ENCODE data around the gene KCNQ5. TPM values are rescaled to one million over a fixed set of nuclear protein-coding genes. Genes with fewer than 3 reads are reported as not detected.

KCNQ5 gene
- total RNA-seq, 1 donor from 2014 or later, result 3.9 TPM

DNA sequence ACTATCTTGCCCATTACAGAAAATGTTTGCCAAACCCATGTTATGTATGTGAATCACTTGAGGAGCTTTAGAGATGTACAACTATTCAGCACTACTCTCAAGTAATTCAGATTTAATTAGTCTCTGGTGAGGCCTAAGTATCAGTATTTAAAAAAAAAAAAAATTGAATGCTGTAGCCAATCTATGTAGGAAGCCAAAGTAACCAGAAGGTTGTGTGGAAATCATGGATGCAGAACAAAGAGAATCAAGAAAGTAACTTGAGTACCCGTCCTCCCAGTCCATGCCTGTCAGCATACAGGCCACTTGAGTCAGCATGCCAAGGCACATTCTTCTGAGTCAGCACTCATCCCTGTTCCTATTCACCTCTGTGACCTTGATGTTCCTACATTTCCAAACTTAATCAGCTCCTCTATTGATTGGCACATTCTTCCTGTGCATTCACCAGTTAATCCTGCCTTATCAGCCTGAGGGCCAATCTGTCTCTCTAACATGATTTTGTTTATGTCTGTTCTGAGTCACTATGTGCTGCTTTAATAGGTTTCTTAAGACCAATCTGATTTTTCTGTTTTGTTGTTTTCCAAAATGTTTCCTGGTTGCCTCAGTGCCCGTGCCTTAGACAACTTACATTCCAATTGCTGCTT lies 165.6 kb downstream of the KCNQ5 start:
- no peak for DNase-seq (ENCODE audit: extremely low spot score in 2 of 2)
- Histone ChIP-seq H3K27me3 (no peaks in the 10 kb centered on the region), H3K4me3 (no peak overlapping the region), H3K4me1 (no peaks in the 10 kb centered on the region), H3K36me3 (no peaks in the 10 kb centered on the region), H3K27ac (no peak overlapping the region), H3K9me3 (no peaks in the 10 kb centered on the region)
- intact Hi-C loops (cut with DNase I), result no loop called here
- peak in 1 of 2 donors; percentile 60 for TF ChIP-seq POLR2AphosphoS5 (IDR thresholded peaks at IDR 0.05; ENCODE audit: insufficient read depth in 1 of 2, low read depth in 1 of 2)
- TF ChIP-seq, protein P1, sequence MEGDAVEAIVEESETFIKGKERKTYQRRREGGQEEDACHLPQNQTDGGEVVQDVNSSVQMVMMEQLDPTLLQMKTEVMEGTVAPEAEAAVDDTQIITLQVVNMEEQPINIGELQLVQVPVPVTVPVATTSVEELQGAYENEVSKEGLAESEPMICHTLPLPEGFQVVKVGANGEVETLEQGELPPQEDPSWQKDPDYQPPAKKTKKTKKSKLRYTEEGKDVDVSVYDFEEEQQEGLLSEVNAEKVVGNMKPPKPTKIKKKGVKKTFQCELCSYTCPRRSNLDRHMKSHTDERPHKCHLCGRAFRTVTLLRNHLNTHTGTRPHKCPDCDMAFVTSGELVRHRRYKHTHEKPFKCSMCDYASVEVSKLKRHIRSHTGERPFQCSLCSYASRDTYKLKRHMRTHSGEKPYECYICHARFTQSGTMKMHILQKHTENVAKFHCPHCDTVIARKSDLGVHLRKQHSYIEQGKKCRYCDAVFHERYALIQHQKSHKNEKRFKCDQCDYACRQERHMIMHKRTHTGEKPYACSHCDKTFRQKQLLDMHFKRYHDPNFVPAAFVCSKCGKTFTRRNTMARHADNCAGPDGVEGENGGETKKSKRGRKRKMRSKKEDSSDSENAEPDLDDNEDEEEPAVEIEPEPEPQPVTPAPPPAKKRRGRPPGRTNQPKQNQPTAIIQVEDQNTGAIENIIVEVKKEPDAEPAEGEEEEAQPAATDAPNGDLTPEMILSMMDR (IDR thresholded peaks at IDR 0.05), result no peak

DNA sequence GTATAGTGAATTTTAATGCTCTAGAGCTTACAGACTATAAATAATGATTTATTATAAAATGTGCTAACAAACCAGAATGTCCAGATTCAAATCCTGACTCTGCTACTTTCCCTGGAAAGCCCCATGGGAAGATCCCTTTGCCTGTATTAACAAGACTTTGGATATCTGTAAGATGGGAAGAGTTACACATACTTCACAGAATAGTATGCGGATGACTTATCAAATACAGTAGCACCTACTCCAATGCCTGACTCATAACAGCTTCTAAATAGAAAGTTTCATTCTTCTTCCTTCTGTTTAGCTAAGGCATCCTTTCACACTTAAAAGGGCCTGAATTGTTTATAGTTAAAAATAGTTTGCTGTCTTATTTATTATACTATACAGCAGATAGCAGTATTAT lies 166.3 kb downstream of the KCNQ5 start:
- H3K9me3 ChIP-seq, result no peaks in the 10 kb centered on the region
- H3K36me3 ChIP-seq, result no peaks in the 10 kb centered on the region
- no peaks in the 10 kb centered on the region for H3K4me1 ChIP-seq
- no peak overlapping the region for H3K4me3 ChIP-seq
- H3K27me3 ChIP-seq, result no peaks in the 10 kb centered on the region
- TF ChIP-seq POLR2A (IDR thresholded peaks at IDR 0.05), result no peak
- TF ChIP-seq POLR2AphosphoS5 (IDR thresholded peaks at IDR 0.05; ENCODE audit: insufficient read depth in 1 of 2, low read depth in 1 of 2), result no peak
- TF ChIP-seq, protein P1 (IDR thresholded peaks at IDR 0.05), result no peak
- intact Hi-C loops (cut with DNase I), result no loop called here
- no peak for DNase-seq (ENCODE audit: extremely low spot score in 2 of 2)
- H3K27ac ChIP-seq, result no peak overlapping the region

DNA sequence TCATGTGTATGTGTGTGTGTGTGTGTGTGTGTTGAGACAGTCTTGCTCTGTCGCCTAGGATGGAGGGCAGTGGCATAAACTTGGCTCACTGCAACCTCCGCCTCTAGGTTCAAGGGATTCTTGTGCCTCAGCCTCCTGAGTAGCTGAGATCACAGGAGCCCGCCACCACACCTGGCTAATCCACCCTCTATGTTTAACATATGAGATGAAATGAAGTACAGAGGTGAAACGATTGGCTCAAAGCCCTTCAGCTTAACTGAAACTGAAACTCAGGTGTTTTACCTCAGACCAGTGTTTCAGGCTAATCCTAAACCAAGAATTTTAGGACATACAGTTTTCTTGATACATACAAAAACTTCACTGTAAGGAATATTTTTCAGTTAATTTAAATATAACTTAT lies 167.3 kb downstream of the KCNQ5 start:
- no peaks in the 10 kb centered on the region for H3K9me3 ChIP-seq
- no peak overlapping the region for H3K4me3 ChIP-seq
- no peaks in the 10 kb centered on the region for H3K27me3 ChIP-seq
- DNase-seq (ENCODE audit: extremely low spot score in 2 of 2), result no peak
- intact Hi-C loops (cut with DNase I), result no loop called here
- TF ChIP-seq, protein P1 (IDR thresholded peaks at IDR 0.05), result no peak
- no peak for TF ChIP-seq POLR2AphosphoS5 (IDR thresholded peaks at IDR 0.05; ENCODE audit: insufficient read depth in 1 of 2, low read depth in 1 of 2)
- no peak for TF ChIP-seq POLR2A (IDR thresholded peaks at IDR 0.05)
- H3K4me1 ChIP-seq, result no peaks in the 10 kb centered on the region
- H3K27ac ChIP-seq, result no peak overlapping the region
- H3K36me3 ChIP-seq, result no peaks in the 10 kb centered on the region

DNA sequence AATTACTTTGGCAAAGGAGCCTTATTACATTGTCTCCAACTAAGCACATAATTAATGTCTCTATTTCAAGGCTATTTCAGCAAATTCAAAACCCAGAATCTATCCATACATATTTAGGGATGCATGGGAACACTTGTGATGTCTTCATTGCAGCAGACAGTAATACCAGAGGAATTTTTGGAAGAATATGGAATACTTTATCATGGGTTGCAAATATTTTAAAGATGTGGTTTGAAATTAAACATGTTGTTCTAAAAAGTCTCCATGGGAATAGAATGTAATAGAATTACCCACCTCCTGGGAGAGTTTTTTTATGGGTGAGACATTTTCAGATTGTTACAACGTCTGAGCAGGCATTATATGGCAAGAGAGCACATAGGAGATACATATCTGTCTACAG lies 170.8 kb downstream of the KCNQ5 start:
- Histone ChIP-seq H3K27me3 (no peaks in the 10 kb centered on the region), H3K4me1 (no peaks in the 10 kb centered on the region), H3K9me3 (no peaks in the 10 kb centered on the region), H3K4me3 (no peak overlapping the region), H3K27ac (no peak overlapping the region), H3K36me3 (no peaks in the 10 kb centered on the region)
- DNase-seq (ENCODE audit: extremely low spot score in 2 of 2), result no peak
- intact Hi-C loops (cut with DNase I), result no loop called here
- TF ChIP-seq POLR2AphosphoS5 (IDR thresholded peaks at IDR 0.05; ENCODE audit: insufficient read depth in 1 of 2, low read depth in 1 of 2) (no peak), POLR2A (IDR thresholded peaks at IDR 0.05) (no peak)
- TF ChIP-seq, protein P1 (IDR thresholded peaks at IDR 0.05), result no peak

DNA sequence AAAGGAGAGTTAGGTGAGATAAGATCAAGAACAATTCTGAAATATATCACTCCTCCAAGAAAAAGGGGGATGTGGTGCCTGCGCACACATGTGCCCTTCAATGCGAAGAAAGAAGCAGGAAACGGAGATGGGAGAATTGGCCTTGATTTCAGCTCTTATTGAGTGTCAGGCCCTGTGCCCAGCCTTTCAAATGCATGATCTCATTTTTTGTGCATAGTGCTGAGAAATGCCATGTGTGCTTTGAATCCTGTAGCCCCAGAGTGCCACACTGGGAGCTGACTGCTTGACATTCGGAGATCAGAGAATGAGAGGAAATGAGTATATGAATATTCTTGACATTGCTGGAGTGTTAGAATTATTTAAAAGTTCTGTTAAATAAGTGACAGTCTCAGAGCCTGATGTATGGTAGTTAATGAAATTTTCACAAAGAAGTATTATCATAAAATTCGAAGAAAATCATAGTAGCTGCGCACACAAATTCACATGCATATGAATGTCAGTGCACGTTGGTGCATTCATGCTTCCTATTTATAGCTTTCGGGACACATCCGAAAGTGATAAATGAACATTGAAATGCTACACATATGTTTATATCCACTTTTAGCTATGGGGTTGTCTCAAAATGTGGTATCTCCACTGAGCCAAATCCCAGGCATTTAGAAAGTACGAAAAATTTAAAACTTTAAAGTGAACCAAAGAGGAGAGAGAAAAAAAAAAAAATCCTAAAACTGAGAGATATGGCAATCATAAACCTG lies 172.0 kb downstream of the KCNQ5 start:
- intact Hi-C loops (cut with DNase I), result no loop called here
- H3K9me3 ChIP-seq, result no peaks in the 10 kb centered on the region
- TF ChIP-seq POLR2A (IDR thresholded peaks at IDR 0.05), result no peak
- TF ChIP-seq, protein P1 (IDR thresholded peaks at IDR 0.05), result no peak
- TF ChIP-seq POLR2AphosphoS5 (IDR thresholded peaks at IDR 0.05; ENCODE audit: insufficient read depth in 1 of 2, low read depth in 1 of 2), result no peak
- no peaks in the 10 kb centered on the region for H3K4me1 ChIP-seq
- no peaks in the 10 kb centered on the region for H3K27me3 ChIP-seq
- no peak for DNase-seq (ENCODE audit: extremely low spot score in 2 of 2)
- H3K36me3 ChIP-seq, result no peaks in the 10 kb centered on the region
- H3K27ac ChIP-seq, result no peak overlapping the region
- H3K4me3 ChIP-seq, result no peak overlapping the region

Data from vagina (tissue), 2 donors.